Pons (tissue), 1 donor: ENCODE results near the gene REXO4.
A peak's percentile ranks its signal among the peaks of the same experiment; 100 is the strongest.

ENCODE experiments used
- DNase-seq: peaks from one replicate; pipeline ENCODE4 v3.0.0-alpha.2; 2016; ENCODE audit warnings: low spot score

REXO4 gene

GRCh38 chr9:133367778-133368177 lies 50.0 kb downstream of the REXO4 start:
- DNase-seq = no peak

GRCh38 chr9:133367221-133367620 lies 50.6 kb downstream of the REXO4 start:
- DNase-seq = no peak

- no peak for DNase-seq
These were observed 51.4 kb downstream of the REXO4 start for GRCh38 chr9:133366435-133366834.

- DNase-seq = no peak
These were observed 55.3 kb downstream of the REXO4 start for GRCh38 chr9:133362359-133363044.

- DNase-seq = no peak
These were observed 56.2 kb downstream of the REXO4 start for GRCh38 chr9:133361507-133362092.

- no peak for DNase-seq
These were observed 57.1 kb downstream of the REXO4 start for GRCh38 chr9:133360400-133361393.

GRCh38 chr9:133359399-133360175 lies 58.2 kb downstream of the REXO4 start:
- no peak for DNase-seq

GRCh38 chr9:133357656-133358055 lies 60.2 kb downstream of the REXO4 start:
- no peak for DNase-seq

- peak; percentile 59 for DNase-seq
These were observed 61.3 kb downstream of the REXO4 start, which contains the start of the genes SURF1 and SURF2 for GRCh38 chr9:133356391-133357091. TSS of gene SURF1 (minus strand) at chr9:133356487. CDS start at chr9:133356453, 34 bp downstream. TSS of gene SURF2 (plus strand) at chr9:133356550. CDS start at chr9:133356593, 43 bp downstream.
